ENCODE measurements around the gene PIP5K1B.

PIP5K1B gene

DNA sequence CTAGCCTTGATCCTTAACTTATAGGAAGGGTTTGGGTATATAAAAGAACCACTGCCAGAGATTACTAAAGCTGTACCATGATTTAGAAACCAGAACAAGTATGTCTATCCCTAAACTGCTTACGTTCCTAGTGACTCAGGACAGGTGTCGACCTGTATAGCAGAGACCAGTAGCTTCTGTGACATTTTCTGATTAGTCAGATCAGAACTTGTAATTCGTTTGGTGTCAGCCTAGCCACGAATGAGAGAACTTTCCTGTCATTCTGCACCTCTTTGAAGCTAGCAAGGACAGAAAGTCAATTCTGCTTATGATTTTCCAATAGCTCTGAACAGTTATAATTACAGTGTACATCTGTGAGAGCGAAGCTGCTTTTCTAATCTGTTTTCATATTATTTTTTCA, 269.4 kb downstream of the PIP5K1B start:
- H3K27ac ChIP-seq: no peak overlapping the region
- TF ChIP-seq, protein P1, sequence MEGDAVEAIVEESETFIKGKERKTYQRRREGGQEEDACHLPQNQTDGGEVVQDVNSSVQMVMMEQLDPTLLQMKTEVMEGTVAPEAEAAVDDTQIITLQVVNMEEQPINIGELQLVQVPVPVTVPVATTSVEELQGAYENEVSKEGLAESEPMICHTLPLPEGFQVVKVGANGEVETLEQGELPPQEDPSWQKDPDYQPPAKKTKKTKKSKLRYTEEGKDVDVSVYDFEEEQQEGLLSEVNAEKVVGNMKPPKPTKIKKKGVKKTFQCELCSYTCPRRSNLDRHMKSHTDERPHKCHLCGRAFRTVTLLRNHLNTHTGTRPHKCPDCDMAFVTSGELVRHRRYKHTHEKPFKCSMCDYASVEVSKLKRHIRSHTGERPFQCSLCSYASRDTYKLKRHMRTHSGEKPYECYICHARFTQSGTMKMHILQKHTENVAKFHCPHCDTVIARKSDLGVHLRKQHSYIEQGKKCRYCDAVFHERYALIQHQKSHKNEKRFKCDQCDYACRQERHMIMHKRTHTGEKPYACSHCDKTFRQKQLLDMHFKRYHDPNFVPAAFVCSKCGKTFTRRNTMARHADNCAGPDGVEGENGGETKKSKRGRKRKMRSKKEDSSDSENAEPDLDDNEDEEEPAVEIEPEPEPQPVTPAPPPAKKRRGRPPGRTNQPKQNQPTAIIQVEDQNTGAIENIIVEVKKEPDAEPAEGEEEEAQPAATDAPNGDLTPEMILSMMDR (conservative IDR thresholded peaks at IDR 0.05): no peak
- no peak for TF ChIP-seq ZFX (IDR thresholded peaks at IDR 0.05)

DNA sequence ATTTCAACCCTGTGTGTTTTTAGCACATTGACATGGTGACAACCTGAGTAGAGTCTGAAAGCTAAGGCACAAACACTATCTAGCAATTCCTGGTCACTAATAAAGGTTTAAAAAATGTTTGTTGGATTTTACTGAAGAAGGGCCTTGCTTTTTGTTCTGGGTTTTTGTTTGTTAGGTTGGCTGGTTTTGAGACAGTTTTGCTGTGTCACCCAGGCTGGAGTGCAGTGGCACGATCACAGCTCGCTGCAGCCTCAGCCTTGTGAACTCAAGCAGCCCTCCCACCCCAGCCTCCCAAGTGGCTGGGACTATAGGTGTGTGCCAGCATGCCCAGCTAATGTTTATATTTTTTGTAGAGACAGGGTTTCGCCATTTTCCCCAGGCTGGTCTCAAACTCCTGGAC, 269.9 kb downstream of the PIP5K1B start:
- TF ChIP-seq ZFX (IDR thresholded peaks at IDR 0.05): no peak
- TF ChIP-seq, protein P1 (conservative IDR thresholded peaks at IDR 0.05): no peak
- H3K27ac ChIP-seq: no peak overlapping the region

DNA sequence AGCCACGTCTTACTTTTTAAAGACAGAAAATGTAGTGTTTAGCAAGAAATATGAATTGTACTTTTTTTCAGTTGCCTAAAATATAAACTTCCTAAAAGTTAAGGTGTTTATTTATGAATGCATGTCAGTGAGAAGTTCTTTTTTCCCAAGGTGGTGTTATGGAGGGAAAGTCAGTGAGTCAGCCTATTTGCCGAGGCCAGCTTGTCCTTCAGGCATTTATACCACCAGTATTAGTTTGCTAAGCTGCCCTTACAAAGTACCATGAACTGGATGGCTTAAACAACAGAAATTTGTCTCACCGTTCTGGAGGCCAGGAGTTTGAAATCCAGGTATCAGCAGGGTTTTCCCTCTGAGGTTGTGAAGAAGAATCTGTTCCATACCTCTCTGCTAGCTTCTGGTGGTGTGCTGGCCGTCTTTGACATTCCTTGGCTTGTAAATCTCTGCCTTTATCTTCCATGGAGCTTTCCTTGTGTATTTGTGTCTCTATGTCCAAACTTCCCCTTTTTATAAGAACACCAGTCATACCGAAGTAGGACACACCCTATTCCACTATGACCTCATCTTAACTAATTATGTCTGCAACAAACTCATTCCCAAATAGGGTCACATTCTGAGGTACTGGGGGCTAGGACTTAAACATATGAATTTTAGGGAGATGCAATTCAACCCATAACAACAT, 270.5 kb downstream of the PIP5K1B start:
- TF ChIP-seq ZFX (IDR thresholded peaks at IDR 0.05): no peak
- TF ChIP-seq, protein P1 (conservative IDR thresholded peaks at IDR 0.05): no peak
- no peak overlapping the region for H3K27ac ChIP-seq

DNA sequence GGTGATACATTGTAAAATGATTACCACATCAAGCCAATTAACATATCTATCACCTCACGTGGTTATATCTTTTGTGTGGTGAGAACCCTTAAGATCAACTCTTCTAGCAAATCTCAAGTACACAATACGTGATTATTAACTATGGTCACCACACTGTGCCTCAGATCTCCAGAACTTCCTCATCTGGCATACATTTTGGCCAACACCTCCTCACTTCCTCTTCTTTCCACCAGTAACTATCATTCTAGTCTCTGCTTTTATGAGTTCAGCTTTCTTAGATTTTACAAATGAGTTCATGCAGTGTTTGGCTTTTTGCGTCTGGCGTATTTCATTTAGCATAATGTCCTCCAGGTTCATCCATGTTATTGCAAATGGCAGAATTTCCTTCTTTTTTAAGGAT, 273.0 kb downstream of the PIP5K1B start:
- TF ChIP-seq ZFX (IDR thresholded peaks at IDR 0.05): no peak
- TF ChIP-seq, protein P1 (conservative IDR thresholded peaks at IDR 0.05): no peak
- H3K27ac ChIP-seq: no peak overlapping the region

DNA sequence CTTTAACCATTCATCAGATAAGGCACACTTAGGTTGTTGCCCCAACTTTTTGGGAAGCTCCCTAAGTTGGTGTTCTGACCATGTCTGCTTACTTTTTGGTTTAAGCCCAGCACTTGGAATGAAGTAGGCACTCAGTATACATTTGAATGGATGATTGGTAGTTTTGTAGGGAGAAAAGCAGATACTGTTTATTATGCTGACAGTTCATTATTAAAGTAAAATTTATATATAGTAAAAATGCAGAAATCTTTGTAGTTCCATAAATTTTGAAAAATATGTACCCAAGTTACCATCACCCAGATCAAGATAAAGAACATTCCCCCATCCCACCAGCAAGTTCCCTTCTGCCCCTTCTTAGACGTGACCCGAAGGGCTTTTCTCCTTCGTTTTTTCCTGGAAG, 273.5 kb downstream of the PIP5K1B start:
- TF ChIP-seq, protein P1 (conservative IDR thresholded peaks at IDR 0.05): no peak
- TF ChIP-seq ZFX (IDR thresholded peaks at IDR 0.05): no peak
- H3K27ac ChIP-seq: no peak overlapping the region

DNA sequence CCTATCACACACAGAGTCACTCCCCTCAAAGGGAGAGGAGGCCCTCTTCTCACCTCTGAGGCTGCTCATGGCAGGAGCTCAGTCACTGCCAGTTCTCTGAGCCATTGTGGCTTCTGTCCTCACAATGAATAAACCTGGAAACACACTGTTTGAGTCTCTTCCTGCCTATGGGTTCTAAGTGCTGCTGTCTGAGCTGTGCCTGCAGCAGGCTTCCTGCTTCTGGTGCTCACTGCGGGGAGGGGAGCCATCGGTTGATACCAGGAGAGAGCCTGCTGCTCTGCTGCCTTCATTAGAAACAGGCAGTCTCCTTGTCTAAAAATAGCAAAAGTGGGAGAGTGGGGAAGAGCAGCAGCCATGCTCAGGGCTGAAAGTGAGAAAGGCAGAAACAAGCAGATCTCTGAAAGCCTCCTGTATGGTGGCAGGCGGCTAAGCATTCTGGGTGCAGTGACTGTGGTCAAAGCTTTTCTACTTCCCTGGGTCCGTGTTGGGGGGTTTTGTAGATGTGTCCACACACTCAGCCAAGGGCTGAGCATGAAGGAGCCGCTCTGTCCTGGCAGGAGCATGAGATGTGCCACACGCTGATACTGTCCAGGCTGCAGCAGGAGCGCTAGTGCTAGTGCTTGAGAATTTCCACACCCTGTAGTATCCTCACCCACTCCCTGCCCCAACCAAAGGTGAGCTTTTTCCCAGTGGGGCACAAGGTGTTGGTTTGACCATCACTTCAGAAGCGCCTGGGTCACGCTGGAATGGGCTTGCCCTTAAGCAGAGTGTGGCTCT, 274.7 kb downstream of the PIP5K1B start:
- no peak for TF ChIP-seq ZFX (IDR thresholded peaks at IDR 0.05)
- TF ChIP-seq, protein P1 (conservative IDR thresholded peaks at IDR 0.05): no peak
- H3K27ac ChIP-seq: no peak overlapping the region

DNA sequence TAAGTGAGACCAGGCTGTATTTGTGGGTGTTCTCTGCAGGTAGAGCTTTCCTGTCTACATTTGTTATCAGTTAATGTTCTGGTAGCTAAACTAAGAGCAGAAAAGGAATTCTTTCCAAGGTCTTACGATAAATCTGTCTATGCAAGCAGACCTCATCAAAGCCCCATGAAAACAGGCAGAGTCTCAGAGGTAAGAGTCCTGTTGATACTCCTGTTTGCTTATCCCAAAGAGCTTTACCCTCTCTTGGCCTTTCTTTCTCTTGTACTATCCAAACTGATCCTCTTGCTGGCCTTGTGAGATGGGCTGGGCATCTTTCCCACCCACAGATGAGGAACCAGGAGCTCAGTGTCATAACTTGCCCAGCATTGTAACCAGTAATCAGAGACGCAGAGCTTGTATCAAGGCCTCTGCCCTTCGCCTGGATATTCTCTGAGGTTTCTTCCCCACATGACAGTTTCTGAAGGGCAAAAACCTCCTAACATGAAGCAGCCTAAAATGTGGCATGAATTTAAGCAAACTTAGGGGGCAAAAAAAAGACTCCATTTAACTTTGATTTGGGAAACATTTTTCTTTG, 275.4 kb downstream of the PIP5K1B start:
- no peak overlapping the region for H3K27ac ChIP-seq
- TF ChIP-seq ZFX (IDR thresholded peaks at IDR 0.05): no peak
- TF ChIP-seq, protein P1 (conservative IDR thresholded peaks at IDR 0.05): no peak

All from C4-2B (cell line).